PC-3 (cell line): ENCODE measurements around the gene USF1.

ENCODE experiments used
- CTCF ChIP-seq: fragments of 300-600 bp; sonication (generic); conservative IDR thresholded peaks from 2 replicates; pipeline ENCODE4 v1.5.1; 2017; ENCODE audit warnings: antibody characterized with exemption, low read depth, mild to moderate bottlenecking, low read length
- EZH2 ChIP-seq: fragments of 300-600 bp; sonication (generic); IDR thresholded peaks from one replicate; pipeline ENCODE4 v1.6.1; 2017; ENCODE audit warnings: antibody characterized with exemption, mild to moderate bottlenecking, low read length; ENCODE audit not compliant: unreplicated experiment
- EZH2phosphoT487 ChIP-seq: fragments of 300-600 bp; sonication (generic); IDR thresholded peaks from 2 replicates; pipeline ENCODE4 v1.6.1; 2018; ENCODE audit warnings: mild to moderate bottlenecking, antibody characterized with exemption, low read length, borderline replicate concordance

GRCh38 chr1:161077426-161077825 is 31.6 kb upstream of the USF1 start:
- TF ChIP-seq CTCF (no peak), EZH2 (no peak), EZH2phosphoT487 (no peak)
